Caco-2 (cell line): Measurements from ENCODE around the gene DNMT3A. TPM values are rescaled to one million over a fixed set of nuclear protein-coding genes. Genes with fewer than 3 reads are reported as not detected.

Source experiments
- BruUV-seq: library from RNA; stranded (reverse); fragments of 400-500 nt; replicated peaks from 2 replicates; lab custom pipeline; 2021; lab: Mats Ljungman, UMichigan
- CTCF ChIA-PET: fragments of 300-600 bp; sonication (Branson Sonifier 250); formaldehyde crosslinking; loops from one replicate; lab custom pipeline; 2022; ENCODE audit warnings: antibody characterized with exemption; lab: Charles Lee
- POLR2A ChIA-PET: fragments of 300-600 bp; sonication (Branson Sonifier 250); formaldehyde crosslinking; loops from one replicate; lab custom pipeline; 2022; ENCODE audit warnings: antibody characterized with exemption; lab: Charles Lee
- DNase-seq, 2 experiments: peaks; one replicate each; pipeline versions ENCODE4 v3.0.0 to v3.0.0-alpha.2; 2020 to 2022
- H3K27me3 ChIP-seq: replicated peaks from 2 replicates; pipeline ENCODE4 v1.6.0; 2011; ENCODE audit warnings: low read length; ENCODE audit not compliant: control insufficient read depth, insufficient read depth
- H3K36me3 ChIP-seq: 2 replicates; pipeline ENCODE4 v1.5.1; 2011; ENCODE audit warnings: low read length; ENCODE audit not compliant: control insufficient read depth, insufficient read depth
- H3K4me1 ChIP-seq: fragments of 250-450 bp; sonication (Bioruptor Pico); 2 replicates; pipeline ENCODE4 v1.5.1; 2020; ENCODE audit warnings: mild to moderate bottlenecking
- H3K4me3 ChIP-seq: 2 replicates; pipeline ENCODE4 v1.5.1; 2011; ENCODE audit warnings: low read depth, mild to moderate bottlenecking, control low read depth, low read length
- H3K9me3 ChIP-seq: fragments of 250-450 bp; sonication (Bioruptor Pico); 2 replicates; pipeline ENCODE4 v1.5.1; 2020; ENCODE audit warnings: mild to moderate bottlenecking, moderate library complexity
- H3K27ac Mint-ChIP-seq: one replicate; pipeline ENCODE4 v1.8.0; 2022; ENCODE audit warnings: mixed read lengths; ENCODE audit not compliant: unreplicated experiment
- H3K27me3 Mint-ChIP-seq: one replicate; pipeline ENCODE4 v1.8.0; 2022; ENCODE audit warnings: mixed read lengths; ENCODE audit not compliant: insufficient read depth, unreplicated experiment
- H3K36me3 Mint-ChIP-seq: one replicate; pipeline ENCODE4 v1.8.0; 2022; ENCODE audit warnings: mild to moderate bottlenecking, mixed read lengths; ENCODE audit not compliant: insufficient read depth, unreplicated experiment
- H3K4me1 Mint-ChIP-seq: one replicate; pipeline ENCODE4 v1.8.0; 2022; ENCODE audit warnings: low read depth, mixed read lengths; ENCODE audit not compliant: unreplicated experiment
- H3K4me3 Mint-ChIP-seq: one replicate; pipeline ENCODE4 v1.8.0; 2022; ENCODE audit warnings: mild to moderate bottlenecking, moderate library complexity, mixed read lengths; ENCODE audit not compliant: unreplicated experiment
- H3K9me3 Mint-ChIP-seq: one replicate; pipeline ENCODE4 v1.8.0; 2022; ENCODE audit warnings: mixed read lengths; ENCODE audit not compliant: unreplicated experiment
- intact Hi-C: fragments of 100-400 bp; cut with micrococcal nuclease; formaldehyde crosslinking; loops from one replicate; pipeline ENCODE4 v1.10.0; 2022; ENCODE audit not compliant: unreplicated experiment
- total RNA-seq: library from RNA; stranded (reverse); gene quantifications from 2 replicates; pipeline ENCODE4 v1.2.3, GENCODE V29; 2022
- TF ChIP-seq, protein P1 (sequence below), 2 experiments: fragments of 200-600 bp in 1 of 2; IDR thresholded peaks; 1 replicate in 1 of 2; 2 replicates in 1 of 2; pipeline versions ENCODE4 v1.5.1 to v1.8.0; 2011 to 2022; ENCODE audit warnings: antibody characterized with exemption in 1 of 2, control low read depth in 1 of 2, inconsistent platforms in 1 of 2, low read depth in 1 of 2, low read length in 1 of 2, mild to moderate bottlenecking in 1 of 2, moderate library complexity in 1 of 2; ENCODE audit not compliant: insufficient read depth in 1 of 2, severe bottlenecking in 1 of 2, unreplicated experiment in 1 of 2

The DNMT3A gene
- total RNA-seq, 1 experiment from 2014 or later: 72.2 TPM

DNA sequence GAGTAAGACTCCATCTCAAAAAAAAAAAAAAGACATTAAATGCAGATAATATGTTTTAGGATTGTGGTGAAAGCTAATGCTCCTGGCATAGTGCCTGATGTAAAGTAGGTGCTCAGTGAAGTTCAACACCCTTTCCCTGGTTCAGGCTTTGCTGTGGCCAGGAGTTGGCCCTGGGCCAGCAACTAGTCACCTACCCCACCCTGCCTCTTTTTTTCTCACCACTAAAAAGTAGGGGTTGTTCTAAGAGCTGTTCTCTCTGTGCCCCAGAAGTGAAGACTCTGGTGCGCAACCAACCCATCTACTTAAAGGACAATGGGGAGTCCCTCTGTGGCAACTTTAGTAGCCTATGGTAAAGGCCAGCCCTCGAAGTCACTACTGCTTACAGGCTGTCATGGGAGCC is 75.9 kb downstream of the DNMT3A start:
- CTCF ChIA-PET: no interaction called here
- H3K27ac Mint-ChIP-seq: no peak overlapping the region

GRCh38 chr2:25265001-25265400 is 76.7 kb downstream of the DNMT3A start:
- no peaks in the 10 kb centered on the region for H3K9me3 Mint-ChIP-seq

More for the DNA sequence above, 75.9 kb downstream of the DNMT3A start:
- POLR2A ChIA-PET: no interaction called here
- DNase-seq: no peak
- H3K36me3 ChIP-seq: no peaks in the 10 kb centered on the region; the same call in 1 of the 2 replicates
- no peak overlapping the region for H3K4me3 ChIP-seq
- Mint-ChIP-seq H3K9me3 (no peaks in the 10 kb centered on the region), H3K36me3 (no peaks in the 10 kb centered on the region), H3K27me3 (no peaks in the 10 kb centered on the region), H3K4me3 (no peak overlapping the region), H3K4me1 (no peaks in the 10 kb centered on the region)
- no TSS peak for BruUV-seq
- intact Hi-C loops: no loop called here
- TF ChIP-seq, protein P1, sequence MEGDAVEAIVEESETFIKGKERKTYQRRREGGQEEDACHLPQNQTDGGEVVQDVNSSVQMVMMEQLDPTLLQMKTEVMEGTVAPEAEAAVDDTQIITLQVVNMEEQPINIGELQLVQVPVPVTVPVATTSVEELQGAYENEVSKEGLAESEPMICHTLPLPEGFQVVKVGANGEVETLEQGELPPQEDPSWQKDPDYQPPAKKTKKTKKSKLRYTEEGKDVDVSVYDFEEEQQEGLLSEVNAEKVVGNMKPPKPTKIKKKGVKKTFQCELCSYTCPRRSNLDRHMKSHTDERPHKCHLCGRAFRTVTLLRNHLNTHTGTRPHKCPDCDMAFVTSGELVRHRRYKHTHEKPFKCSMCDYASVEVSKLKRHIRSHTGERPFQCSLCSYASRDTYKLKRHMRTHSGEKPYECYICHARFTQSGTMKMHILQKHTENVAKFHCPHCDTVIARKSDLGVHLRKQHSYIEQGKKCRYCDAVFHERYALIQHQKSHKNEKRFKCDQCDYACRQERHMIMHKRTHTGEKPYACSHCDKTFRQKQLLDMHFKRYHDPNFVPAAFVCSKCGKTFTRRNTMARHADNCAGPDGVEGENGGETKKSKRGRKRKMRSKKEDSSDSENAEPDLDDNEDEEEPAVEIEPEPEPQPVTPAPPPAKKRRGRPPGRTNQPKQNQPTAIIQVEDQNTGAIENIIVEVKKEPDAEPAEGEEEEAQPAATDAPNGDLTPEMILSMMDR (IDR thresholded peaks at IDR 0.05; ENCODE audit: insufficient read depth in 1 of 2, low read depth in 1 of 2, low read length in 1 of 2, severe bottlenecking in 1 of 2, unreplicated experiment in 1 of 2): no peak
- no peaks in the 10 kb centered on the region for H3K4me1 ChIP-seq
- H3K27me3 ChIP-seq: no peaks in the 10 kb centered on the region
- no peaks in the 10 kb centered on the region for H3K9me3 ChIP-seq

GRCh38 chr2:25262288-25262687 is 79.4 kb downstream of the DNMT3A start:
- Mint-ChIP-seq H3K9me3 (no peaks in the 10 kb centered on the region), H3K27me3 (no peaks in the 10 kb centered on the region), H3K4me1 (no peaks in the 10 kb centered on the region), H3K36me3 (no peaks in the 10 kb centered on the region), H3K27ac (no peak overlapping the region), H3K4me3 (no peak overlapping the region)
- no TSS peak for BruUV-seq
- no peaks in the 10 kb centered on the region for H3K27me3 ChIP-seq
- no peak overlapping the region for H3K4me3 ChIP-seq
- DNase-seq: no peak
- no peaks in the 10 kb centered on the region for H3K9me3 ChIP-seq
- CTCF ChIA-PET: interaction anchor here (0.6 kb wide), 1 partner anchor 67 kb away, joined by 4 read pairs; no protein-coding TSS in a partner anchor
- H3K36me3 ChIP-seq: no peaks in the 10 kb centered on the region; the same call in 1 of the 2 replicates
- peaks cover under 1% of the 10 kb centered on the region for H3K4me1 ChIP-seq
- POLR2A ChIA-PET: interaction anchor here (0.6 kb wide), 1 partner anchor 10 kb away, joined by 4 read pairs; no protein-coding TSS in a partner anchor
- intact Hi-C loops: no loop called here
- TF ChIP-seq, protein P1 (IDR thresholded peaks at IDR 0.05; ENCODE audit: insufficient read depth in 1 of 2, low read depth in 1 of 2, low read length in 1 of 2, severe bottlenecking in 1 of 2, unreplicated experiment in 1 of 2): no peak

More at GRCh38 chr2:25265001-25265400, 76.7 kb downstream of the DNMT3A start:
- Mint-ChIP-seq H3K4me3 (no peak overlapping the region), H3K4me1 (no peaks in the 10 kb centered on the region), H3K27ac (no peak overlapping the region), H3K27me3 (no peaks in the 10 kb centered on the region), H3K36me3 (no peaks in the 10 kb centered on the region)
- POLR2A ChIA-PET: no interaction called here
- intact Hi-C loops: no loop called here
- BruUV-seq: no TSS peak
- CTCF ChIA-PET: no interaction called here
- Histone ChIP-seq H3K4me1 (no peaks in the 10 kb centered on the region), H3K4me3 (no peak overlapping the region), H3K27me3 (no peaks in the 10 kb centered on the region), H3K36me3 (no peaks in the 10 kb centered on the region; the same call in 1 of the 2 replicates), H3K9me3 (no peaks in the 10 kb centered on the region)
- DNase-seq: no peak
- TF ChIP-seq, protein P1 (IDR thresholded peaks at IDR 0.05; ENCODE audit: insufficient read depth in 1 of 2, low read depth in 1 of 2, low read length in 1 of 2, severe bottlenecking in 1 of 2, unreplicated experiment in 1 of 2): no peak
